HG02885 (cell line): ENCODE measurements around the gene CFAP206.

Experiments used
- ATAC-seq: cut with Tn5 transposase; IDR thresholded peaks from one replicate; pipeline ENCODE4 v1.9.1; 2021; ENCODE audit warnings: mild to moderate bottlenecking; ENCODE audit not compliant: unreplicated experiment, poor library complexity

Gene CFAP206

DNA sequence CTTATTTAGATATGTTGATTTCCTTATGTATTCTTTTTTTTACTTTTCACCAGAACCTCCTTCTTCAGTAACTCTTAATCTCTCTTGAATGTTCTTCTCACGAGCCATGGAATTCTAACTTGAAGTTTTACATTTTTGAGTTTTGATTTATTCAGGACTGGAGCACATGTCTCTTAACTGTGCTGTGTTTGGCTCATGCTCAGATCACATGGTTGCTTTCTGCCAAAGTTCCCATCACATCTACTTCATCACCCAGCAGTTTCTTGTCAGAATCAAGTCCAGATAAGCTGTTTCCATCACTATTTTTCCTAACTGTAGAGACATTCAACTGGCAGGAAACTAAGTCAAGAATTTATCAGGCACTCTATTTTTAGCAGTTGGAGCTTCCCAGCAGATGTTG, 96.7 kb downstream of the CFAP206 start:
- ATAC-seq: no peak
